ENCODE data around the gene URI1. TPM values are rescaled to one million over a fixed set of nuclear protein-coding genes. Genes with fewer than 3 reads are reported as not detected.

URI1 gene
- total RNA-seq, 4 donors from 2014 or later = 65.0 to 84.4 (median 71.9) TPM

DNA sequence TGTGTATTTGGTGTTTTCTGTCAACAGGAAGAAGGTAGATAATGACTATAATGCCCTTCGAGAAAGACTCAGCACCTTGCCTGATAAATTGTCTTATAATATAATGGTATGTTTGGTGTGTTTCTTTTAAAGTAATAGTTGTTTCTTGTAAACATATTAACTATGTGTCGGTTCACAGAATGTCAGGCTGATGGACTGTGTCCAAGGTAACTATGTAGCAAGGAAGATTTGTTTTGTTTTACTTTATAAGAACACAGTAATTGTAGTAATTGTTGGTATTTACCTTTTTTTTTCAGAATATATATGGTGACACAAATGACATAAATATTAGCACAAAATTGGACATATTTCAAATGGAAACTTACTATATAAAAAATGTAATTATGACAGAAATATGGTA, 43.2 kb downstream of the URI1 start:
- Histone ChIP-seq H3K36me3 (peaks cover 0 to 11% of the 10 kb centered on the region in 2 donors), H3K9me3 (no peaks in the 10 kb centered on the region), H3K4me3 (no peak overlapping the region), H3K4me1 (peaks cover 0 to 4% (median 0%) of the 10 kb centered on the region in 3 donors), H3K27ac (no peak overlapping the region), H3K27me3 (no peaks in the 10 kb centered on the region)
- WGBS, 2 donors (ENCODE audit: low coverage in 1 of 2) = 59 to 75% methylated on average over 2 of the region's 2 CpGs
- no peak for TF ChIP-seq CTCF (IDR thresholded peaks at IDR 0.05)
- no peak for TF ChIP-seq POLR2AphosphoS5 (IDR thresholded peaks at IDR 0.05)
- no peak for TF ChIP-seq POLR2A (IDR thresholded peaks at IDR 0.05)
- TF ChIP-seq EP300 (IDR thresholded peaks at IDR 0.05) = no peak
- ATAC-seq = no peak

DNA sequence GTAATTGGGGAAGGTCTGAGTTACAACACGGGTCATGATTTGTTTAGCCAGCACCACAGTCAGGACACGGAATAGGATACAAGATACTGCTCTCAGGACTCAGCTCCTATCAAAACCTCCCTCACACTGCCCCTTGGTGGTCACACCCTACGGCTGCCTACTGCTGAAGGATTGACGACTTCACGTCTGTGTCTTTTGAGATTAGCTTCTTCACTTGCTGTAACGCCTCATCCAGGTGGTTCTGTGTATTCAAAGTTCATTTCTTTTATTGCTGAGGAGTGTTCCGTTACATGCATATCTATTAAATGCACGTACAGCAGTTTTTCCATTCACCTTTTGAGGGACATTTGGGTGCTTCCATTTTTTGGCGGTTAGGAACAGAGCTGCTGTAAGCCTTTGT, 46.3 kb downstream of the URI1 start:
- no peaks in the 10 kb centered on the region for H3K27me3 ChIP-seq
- H3K9me3 ChIP-seq = peaks cover 0 to 4% (median 0%) of the 10 kb centered on the region in 3 donors
- H3K4me1 ChIP-seq = peaks cover 0 to 4% (median 0%) of the 10 kb centered on the region in 3 donors
- TF ChIP-seq EP300 (IDR thresholded peaks at IDR 0.05) (no peak), POLR2A (IDR thresholded peaks at IDR 0.05) (no peak), POLR2AphosphoS5 (IDR thresholded peaks at IDR 0.05) (no peak), CTCF (IDR thresholded peaks at IDR 0.05) (no peak)
- no peak for ATAC-seq
- WGBS, 2 donors (ENCODE audit: low coverage in 1 of 2) = 79 to 87% methylated on average over 8 to 9 of the region's 9 CpGs
- H3K27ac ChIP-seq = no peak overlapping the region
- H3K4me3 ChIP-seq = no peak overlapping the region
- peaks cover 0 to 16% of the 10 kb centered on the region in 2 donors for H3K36me3 ChIP-seq

DNA sequence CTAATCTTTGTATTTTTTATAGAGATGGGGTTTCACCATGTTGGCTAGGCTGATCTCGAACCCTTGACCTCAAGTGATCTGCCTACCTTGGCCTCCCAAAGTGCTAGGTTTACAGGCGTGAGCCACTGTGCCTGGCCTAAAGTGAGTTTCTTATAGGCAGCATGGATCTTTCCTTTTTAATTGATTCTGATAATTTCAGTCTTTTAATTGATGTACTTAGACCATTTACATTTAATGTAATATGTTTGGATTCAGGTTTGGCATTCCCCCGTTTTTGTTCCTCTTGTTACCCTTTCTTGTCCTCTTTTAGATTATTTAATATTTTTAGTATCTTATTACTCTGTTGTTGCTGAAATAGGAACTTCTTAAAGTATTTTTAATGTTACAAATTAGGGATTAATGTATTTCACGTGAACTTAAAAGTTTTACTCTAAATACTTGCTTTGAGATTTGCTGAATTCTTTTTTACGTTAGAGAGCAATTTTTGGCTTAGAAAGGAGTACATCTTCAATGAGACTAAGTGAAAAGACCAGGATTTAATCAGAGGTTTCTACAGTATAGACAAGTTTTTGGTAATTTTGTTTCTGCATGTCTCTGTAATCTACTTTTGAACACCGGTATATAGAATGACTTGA, 50.3 kb downstream of the URI1 start:
- peaks cover 0 to 19% of the 10 kb centered on the region in 2 donors for H3K36me3 ChIP-seq
- WGBS, 2 donors (ENCODE audit: low coverage in 1 of 2) = 92 to 99% methylated on average over 5 to 6 of the region's 6 CpGs

GRCh38 chr19:29999490-29999889, 57.5 kb downstream of the URI1 start:
- no peaks in the 10 kb centered on the region for H3K27me3 ChIP-seq
- no peak overlapping the region for H3K4me3 ChIP-seq
- no peak overlapping the region for H3K27ac ChIP-seq
- no peak for TF ChIP-seq POLR2AphosphoS5 (IDR thresholded peaks at IDR 0.05)
- TF ChIP-seq CTCF (IDR thresholded peaks at IDR 0.05) = no peak
- 84 to 86% methylated on average over 3 of the region's 3 CpGs for WGBS, 2 donors (ENCODE audit: low coverage in 1 of 2)
- H3K36me3 ChIP-seq = peaks cover 0 to 3% of the 10 kb centered on the region in 2 donors
- no peak for ATAC-seq
- H3K9me3 ChIP-seq = peaks cover 0 to 7% (median 0%) of the 10 kb centered on the region in 3 donors
- H3K4me1 ChIP-seq = peaks cover 0 to 11% (median 0%) of the 10 kb centered on the region in 3 donors

More for the DNA sequence above, 50.3 kb downstream of the URI1 start:
- Histone ChIP-seq H3K27me3 (no peaks in the 10 kb centered on the region), H3K9me3 (peaks cover 0 to 4% (median 0%) of the 10 kb centered on the region in 3 donors), H3K4me3 (no peak overlapping the region), H3K27ac (no peak overlapping the region), H3K4me1 (no peaks in the 10 kb centered on the region)
- ATAC-seq = no peak
- TF ChIP-seq EP300 (IDR thresholded peaks at IDR 0.05) = no peak
- no peak for TF ChIP-seq POLR2A (IDR thresholded peaks at IDR 0.05)
- no peak for TF ChIP-seq POLR2AphosphoS5 (IDR thresholded peaks at IDR 0.05)

DNA sequence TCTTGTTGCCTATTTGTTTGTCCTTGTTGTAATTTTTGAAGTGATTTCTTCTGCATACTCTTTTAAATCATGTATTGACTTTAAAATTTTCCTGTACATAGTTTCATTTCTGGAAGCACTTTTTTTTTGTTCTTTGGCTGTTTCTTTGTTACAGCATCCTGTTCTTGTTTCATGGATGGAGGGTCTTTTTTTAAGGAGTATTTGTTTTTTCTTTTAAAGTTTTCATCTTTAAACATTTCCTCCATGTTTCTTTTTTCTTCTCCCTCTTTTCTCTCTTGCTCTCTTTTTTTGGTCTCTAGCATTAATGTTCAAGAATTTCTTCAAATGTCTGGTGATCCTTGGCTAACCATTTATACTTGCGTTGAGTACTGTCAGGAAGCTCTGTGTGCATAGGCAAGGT, 58.8 kb downstream of the URI1 start:
- Histone ChIP-seq H3K27ac (no peak overlapping the region), H3K36me3 (peaks cover 0 to 6% of the 10 kb centered on the region in 2 donors), H3K4me3 (no peak overlapping the region), H3K4me1 (peaks cover 0 to 14% (median 0%) of the 10 kb centered on the region in 3 donors), H3K27me3 (no peaks in the 10 kb centered on the region), H3K9me3 (peaks cover 0 to 7% (median 0%) of the 10 kb centered on the region in 3 donors)
- 100% methylated on average over 1 of the region's 1 CpG for WGBS, 2 donors (ENCODE audit: low coverage in 1 of 2)
- ATAC-seq = no peak
- TF ChIP-seq POLR2AphosphoS5 (IDR thresholded peaks at IDR 0.05) = no peak
- TF ChIP-seq EP300 (IDR thresholded peaks at IDR 0.05) = no peak
- TF ChIP-seq CTCF (IDR thresholded peaks at IDR 0.05) = no peak
- no peak for TF ChIP-seq POLR2A (IDR thresholded peaks at IDR 0.05)
